Stimulated activated CD8-positive, alpha-beta memory T cell treated with anti-CD3 and anti-CD28 coated beads, Interleukin-4, amount 100 ng/mL, for 1 hour (primary cell): ENCODE results near the gene LRRC31.

Source experiments
- DNase-seq, 2 donors: peaks; one replicate each; pipeline ENCODE4 v3.0.0-alpha.2; 2020; ENCODE audit warnings: low read depth in 2 of 2, low spot score in 1 of 2

The LRRC31 gene

DNA sequence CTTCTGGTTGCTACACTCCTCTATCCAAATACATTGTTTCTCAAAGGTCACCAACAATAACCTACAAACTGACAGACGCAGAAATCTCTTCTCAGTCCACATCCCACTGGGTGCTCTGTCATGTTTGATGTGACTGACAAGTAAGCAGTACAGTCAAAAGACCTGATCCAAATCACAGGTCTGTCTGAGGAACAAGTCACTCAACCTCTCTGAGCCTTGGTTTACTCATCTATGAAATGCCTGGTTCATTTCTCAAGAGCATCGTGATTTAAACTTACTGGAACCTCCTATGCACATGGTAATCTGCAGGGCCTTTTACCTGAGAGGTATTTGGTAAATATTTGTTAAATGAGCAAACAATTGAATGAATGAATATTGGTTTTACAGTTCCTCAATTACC, 5.5 kb downstream of the LRRC31 start:
- no peak for DNase-seq

GRCh38 chr3:169863458-169863899, 6.3 kb downstream of the LRRC31 start:
- peak; percentile 11 to 35 for DNase-seq

- DNase-seq: no peak
Observed at GRCh38 chr3:169861871-169862270, 7.9 kb downstream of the LRRC31 start.

DNA sequence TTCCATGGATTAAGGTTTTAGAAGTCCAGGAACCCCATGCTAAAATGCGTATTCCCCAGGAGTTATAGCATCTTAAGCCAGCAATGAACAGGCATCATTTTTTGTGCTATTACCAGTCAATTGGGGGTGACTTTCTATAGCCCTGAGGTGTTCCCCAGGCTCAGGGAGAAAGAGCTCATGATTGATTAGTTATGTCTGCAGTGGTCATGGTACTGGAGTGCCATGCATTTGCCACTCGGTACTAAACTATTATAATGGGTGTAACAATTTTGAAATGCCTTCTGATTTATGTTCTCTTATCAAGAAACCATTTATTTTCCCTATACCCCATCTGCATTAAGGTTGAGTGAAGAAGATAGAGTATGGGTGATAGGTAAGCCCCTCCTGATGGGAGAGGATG, 11.9 kb downstream of the LRRC31 start:
- no peak for DNase-seq

GRCh38 chr3:169855514-169855913, 14.2 kb downstream of the LRRC31 start:
- DNase-seq: no peak

DNA sequence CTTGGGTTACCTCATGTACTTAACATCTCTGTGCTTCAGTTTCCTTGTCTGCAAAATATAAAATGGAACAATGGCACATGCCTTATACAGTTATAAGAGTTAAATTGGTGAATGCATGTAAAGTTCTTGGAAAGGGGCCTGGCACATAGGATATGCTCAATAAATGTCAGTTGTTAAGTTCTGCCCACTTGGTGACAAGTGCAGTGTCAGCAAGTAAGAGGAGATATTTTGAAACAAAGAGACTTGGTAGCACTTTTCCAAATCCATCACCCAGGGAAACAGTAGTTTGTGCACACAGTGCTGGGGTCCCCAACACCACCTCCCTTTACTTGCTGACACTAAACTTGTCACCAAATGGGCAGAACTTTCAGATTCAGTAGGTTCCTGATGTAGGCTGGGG, 19.1 kb downstream of the LRRC31 start:
- no peak for DNase-seq

DNA sequence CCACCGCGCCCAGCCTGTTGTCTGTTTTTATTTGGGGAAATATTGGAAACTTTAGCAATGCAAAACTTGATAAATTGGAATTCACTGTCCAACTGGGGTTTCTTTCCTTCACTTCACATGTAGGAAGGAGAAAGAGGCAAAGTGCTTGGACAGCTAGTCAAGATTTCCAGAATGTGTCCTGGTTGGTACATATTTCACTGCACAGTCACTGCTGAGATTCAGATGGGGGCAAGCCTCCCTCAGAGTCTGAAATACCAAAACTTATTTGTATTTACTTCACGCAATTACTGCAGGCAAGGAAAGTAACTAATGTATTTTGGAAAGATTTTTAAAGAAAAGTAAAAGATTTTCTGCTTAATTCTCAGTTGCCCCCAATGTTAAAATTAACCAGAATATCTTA, 21.0 kb downstream of the LRRC31 start:
- no peak for DNase-seq

DNA sequence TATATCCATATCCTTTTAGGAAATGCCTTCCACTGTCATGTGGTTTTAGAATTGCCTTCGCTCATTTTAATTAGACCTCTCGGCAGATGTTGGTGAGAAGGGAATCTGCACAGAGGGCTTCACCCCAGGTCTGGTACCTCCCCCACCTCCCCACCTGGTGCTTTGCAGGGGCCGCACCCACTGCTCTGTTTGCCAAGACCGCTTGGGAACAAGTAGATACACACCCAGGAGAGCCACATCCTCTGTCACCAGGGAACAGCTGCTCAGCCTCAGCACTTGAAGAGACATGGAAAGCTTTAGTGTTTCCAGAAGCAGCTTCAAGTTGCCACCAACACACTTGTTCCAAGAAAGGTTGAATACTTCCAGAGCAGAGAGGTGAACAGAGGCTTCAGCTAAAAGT, 21.8 kb downstream of the LRRC31 start:
- DNase-seq: no peak

- DNase-seq: no peak
Observed at GRCh38 chr3:169846458-169847193, 23.1 kb downstream of the LRRC31 start.

- no peak for DNase-seq
Observed at GRCh38 chr3:169842960-169843359, 26.8 kb downstream of the LRRC31 start.

DNA sequence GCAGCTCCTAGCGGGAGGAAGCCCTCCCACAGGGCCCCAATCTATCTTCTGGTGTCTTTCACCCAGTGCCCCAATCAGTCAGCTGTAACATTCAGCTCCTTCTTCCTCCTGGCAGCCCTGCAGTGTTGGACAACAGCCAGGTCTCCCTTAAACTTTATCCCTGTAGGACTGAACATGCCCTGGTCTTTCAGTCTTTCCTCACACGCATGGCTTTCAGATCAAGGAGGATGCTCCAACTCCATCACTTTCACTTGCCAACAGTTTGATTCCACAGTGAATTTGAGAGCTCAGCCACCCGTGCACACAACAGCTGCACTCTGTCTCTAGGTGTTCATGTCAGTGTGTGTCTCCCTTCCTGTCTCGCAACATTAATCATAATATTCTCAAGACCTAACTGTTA, 28.6 kb downstream of the LRRC31 start:
- no peak for DNase-seq

DNA sequence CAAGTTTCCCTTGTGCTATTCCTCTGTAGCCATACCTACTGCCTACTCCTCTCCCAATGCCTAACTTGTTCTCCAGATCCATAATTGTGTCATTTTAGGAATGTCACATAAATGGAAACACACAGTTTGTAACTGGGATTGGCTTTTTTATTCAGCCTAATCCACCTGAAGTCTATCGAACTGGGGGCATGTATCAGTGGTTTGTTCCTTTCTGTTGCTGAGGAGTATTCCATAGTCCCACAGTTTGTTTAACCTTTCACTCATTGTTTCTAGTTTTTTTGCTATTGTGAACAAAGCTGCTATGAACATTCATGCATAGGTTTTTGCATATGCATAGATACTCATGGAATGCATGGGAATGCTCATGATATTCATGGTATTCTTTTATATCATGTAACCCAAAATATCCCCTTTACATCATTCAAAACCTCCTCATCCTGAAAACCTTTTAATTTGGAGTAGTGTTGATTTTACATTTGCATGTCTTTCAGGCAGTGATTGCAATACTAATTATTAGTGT, 31.2 kb downstream of the LRRC31 start:
- DNase-seq: no peak

- DNase-seq: no peak
Observed at GRCh38 chr3:169836942-169837275, 32.8 kb downstream of the LRRC31 start.

DNA sequence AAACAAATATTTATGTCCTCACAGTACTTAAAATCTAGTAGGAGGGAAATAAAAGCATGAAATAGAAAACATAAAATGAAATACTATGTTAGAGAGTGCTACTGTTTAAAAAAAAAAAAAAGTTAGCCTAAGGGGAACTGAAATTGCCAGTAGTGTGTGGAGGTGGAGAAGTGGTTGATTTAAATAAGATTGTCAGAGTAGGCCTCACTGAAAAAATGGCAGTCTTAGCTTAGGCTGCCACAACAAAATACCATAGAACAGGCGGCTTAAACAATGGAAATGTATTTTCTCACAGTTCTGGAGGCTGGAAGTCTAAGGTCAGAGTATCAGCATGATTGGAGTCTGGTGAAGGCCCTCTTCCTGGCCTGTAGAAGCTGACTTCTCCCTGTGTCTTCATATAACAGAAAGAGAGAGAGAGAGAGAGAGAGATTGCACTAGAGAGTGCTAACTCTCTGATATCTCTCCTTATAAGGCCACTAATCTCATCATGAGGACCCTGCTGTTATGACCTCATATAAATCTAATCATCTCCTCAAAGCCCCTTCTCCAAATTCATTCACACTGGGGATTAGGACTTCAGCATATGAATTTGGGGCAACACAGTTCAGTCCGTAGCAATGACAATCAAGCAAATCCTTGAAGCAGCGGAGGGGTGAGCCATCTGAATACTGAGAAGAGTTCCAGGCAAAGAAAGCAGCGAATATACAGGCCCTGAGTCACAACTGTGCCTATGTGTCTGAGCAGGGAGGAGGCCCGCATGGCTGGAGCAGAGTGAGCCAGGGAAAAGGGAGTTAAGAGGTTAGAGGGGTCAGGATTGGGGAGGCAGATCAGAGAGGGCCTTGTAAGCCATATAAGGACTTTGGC, 33.4 kb downstream of the LRRC31 start:
- DNase-seq: no peak

DNA sequence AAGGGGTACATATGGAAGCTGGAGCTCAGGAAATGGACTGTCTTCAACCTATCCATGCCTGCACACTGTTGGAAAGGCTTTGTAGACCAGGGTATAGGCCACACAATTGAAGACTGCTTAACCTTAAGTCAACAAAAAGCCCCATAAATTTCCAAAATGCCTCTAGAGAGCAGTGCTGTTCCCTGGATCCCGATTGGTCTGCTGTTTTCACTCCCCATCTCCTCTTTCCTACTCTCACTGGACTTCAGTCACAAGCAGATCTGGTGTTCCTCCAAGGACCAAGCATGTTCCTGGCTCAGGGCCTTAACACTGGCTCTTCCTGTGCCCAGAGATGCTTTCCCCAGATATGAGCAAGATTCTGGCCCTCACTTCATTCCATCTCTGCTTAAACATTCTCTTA, 34.2 kb downstream of the LRRC31 start:
- no peak for DNase-seq

DNA sequence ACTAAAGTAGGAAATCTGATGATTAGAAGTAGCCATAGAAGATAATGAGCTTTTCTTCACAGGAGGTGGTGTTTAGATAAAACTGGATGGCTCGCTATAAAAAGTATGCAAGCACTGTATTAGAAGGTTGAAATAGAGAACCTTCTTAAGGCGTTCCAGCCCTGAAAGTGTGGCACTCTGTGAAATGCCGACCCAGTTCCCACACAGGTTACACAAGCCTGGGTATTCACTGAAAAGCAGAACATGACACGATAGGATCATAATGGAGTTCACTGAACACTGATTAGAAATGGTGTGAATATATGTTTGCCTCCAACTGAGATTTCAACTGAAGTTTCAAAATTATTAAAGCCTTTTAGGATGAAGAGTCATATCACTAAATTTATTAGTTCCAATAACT, 42.0 kb downstream of the LRRC31 start:
- no peak for DNase-seq

GRCh38 chr3:169825316-169825715, 44.4 kb downstream of the LRRC31 start:
- no peak for DNase-seq

GRCh38 chr3:169822983-169823382, 46.8 kb downstream of the LRRC31 start:
- DNase-seq: no peak

GRCh38 chr3:169822540-169822939, 47.2 kb downstream of the LRRC31 start:
- no peak for DNase-seq

- no peak for DNase-seq
Observed at GRCh38 chr3:169822091-169822490, 47.6 kb downstream of the LRRC31 start.

- DNase-seq: no peak
Observed at GRCh38 chr3:169818316-169818715, 51.4 kb downstream of the LRRC31 start.

DNA sequence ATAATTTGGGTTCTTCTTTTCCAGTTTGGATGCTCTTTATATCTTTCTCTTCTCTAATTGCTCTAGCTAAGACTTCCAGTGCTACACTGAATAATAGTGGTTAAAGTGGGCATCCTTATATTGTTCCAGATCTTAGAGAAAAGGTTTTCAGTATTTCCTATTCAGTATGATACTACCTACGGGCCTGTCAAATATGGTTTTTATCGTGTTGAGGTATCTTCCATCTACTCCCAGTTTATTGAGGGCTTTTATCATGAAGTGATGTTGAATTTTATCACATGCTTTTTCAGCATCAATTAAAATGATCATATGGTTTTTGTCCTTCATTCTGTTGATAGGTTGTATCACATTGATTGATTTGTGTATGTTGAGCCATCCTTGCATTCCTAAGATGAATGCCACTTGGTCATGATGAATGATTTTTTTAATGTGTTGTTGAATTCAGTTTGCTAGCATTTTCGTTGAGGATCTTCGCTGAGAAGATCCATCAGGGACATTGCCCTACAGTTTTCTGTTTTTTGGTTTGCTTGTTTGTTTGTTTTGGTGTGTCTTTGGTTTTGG, 54.1 kb downstream of the LRRC31 start:
- no peak for DNase-seq
